Anterior cingulate cortex (tissue), 58 donors: ENCODE data around the gene ATP6V1C2.

ENCODE experiments used
- DNase-seq, 58 donors: peaks; one replicate each; lab custom pipeline; 2025; lab: John Stamatoyannopoulos, UW

ATP6V1C2 gene

DNA sequence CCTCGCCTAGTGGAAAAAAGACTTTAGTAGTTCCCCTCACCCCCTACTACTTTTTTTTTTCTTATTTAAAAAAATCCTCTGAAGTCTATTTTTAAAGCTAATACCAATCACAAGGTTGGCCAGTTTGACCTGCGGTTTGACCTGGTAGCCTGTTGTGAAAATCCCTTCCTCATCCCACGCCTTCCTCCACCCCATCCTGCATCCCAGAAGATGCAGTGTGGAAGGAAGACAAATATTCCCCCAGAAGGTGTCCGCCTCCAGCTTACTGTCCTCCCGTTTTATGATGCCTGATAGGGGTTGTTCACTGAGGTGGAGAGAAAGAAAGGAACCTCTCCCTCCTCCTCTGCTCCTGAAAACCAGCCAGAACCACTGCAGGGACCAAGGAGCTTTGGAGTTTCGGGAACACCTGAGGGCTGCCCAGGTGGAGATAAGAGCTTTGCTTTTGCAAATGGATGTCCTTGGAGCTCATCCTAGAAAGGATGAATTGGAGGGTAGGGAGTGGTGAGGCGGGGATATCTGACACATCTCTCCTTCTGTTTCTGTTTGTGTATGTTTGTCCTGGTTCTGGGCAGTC is 909 bp downstream of the ATP6V1C2 start:
- no peak for DNase-seq

DNA sequence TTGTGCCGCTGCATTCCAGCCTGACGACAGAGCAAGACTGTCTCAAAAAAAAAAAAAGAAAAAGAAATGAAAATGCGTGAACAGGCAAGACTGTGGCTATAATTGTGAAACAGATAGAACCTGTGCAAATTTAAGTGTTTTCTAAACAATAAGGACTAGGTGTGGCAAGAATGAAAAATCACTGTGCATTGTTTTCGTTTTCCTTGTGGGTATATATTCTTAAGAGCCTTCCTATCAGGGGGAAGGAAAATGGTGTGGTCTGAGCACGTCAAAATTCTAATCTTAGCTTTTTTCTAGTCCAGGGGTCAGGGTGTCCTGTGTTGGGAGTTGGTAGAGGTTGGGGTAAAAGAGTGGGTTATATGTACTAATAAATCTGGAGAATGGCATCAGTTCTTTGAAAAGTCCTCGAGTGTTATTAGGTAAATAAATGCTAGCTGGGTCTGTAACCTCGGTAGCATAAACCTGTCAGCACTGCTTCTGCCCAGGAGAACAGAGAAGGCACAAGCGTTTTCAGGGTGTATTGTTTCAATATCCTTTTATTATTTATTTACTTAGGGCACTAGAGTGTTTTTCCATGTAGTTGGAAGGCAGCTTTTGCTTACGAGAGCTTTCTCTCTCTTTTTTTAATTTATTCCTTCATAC is 11.6 kb downstream of the ATP6V1C2 start:
- no peak for DNase-seq

DNA sequence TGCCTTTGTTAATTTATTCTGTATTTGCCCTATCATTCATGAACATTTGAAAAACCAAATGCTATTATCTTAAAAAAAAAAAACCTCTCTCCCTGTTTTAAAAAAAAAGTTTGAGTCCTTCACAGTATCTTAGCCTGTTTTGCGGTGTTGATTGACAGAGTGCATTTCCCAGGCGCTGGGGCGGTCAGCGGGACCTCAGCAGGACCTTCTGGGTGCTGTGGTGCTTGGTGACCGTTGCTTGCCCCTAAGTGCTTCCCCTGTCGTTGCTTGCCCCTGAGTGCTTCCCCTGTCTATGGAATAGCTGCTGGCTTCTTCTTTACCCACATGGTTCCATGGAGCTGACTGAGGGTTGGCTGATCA is 12.1 kb downstream of the ATP6V1C2 start:
- no peak for DNase-seq

- DNase-seq: no peak
These were observed 12.6 kb downstream of the ATP6V1C2 start for GRCh38 chr2:10733980-10734379.

DNA sequence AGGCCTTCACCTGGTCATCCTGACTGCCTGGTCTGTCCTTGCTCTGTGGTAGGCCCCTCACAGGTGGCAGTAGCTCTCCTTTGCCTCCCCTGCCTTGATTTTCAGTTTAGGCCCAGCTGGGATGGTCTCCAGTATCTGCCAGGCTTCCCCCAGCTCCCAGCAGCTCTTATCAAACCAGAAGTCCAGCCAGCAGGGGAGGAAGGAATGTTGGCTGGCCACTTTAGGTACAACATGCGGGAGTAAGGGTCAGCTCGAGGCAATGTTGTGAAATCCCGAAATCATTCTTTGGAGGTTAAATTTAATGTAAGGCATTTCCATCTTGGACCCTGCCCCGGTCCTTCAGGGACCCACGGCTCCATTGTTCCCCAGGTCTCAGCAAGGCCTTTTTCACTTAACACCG is 16.8 kb downstream of the ATP6V1C2 start:
- DNase-seq: no peak

- no peak for DNase-seq
These were observed 18.8 kb downstream of the ATP6V1C2 start for GRCh38 chr2:10740226-10740625.

DNA sequence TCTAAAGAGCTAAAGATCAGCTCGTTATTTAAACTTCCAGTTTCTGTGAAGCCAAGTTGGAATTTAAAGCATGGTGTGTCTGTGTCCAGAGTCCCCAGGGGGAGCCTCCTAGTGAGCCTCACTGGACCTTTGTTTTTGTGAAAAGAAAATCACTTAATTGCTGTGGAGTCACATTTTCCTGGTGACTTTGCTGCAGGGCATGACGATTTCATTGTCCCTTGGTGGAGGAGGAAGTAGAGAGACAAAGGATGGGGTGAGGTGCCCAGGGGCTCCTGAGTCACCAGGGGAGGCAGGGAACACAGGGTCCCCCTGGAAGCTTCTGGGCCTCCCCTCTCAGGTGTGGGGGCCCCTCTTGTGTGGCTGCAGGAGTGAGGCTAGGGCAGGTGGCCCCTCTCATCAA is 19.7 kb downstream of the ATP6V1C2 start:
- no peak for DNase-seq

- no peak for DNase-seq
These were observed 21.2 kb downstream of the ATP6V1C2 start for GRCh38 chr2:10742666-10743065.

- no peak for DNase-seq
These were observed 29.2 kb downstream of the ATP6V1C2 start for GRCh38 chr2:10750610-10751009.

GRCh38 chr2:10752236-10752635 is 30.8 kb downstream of the ATP6V1C2 start:
- DNase-seq: no peak

DNA sequence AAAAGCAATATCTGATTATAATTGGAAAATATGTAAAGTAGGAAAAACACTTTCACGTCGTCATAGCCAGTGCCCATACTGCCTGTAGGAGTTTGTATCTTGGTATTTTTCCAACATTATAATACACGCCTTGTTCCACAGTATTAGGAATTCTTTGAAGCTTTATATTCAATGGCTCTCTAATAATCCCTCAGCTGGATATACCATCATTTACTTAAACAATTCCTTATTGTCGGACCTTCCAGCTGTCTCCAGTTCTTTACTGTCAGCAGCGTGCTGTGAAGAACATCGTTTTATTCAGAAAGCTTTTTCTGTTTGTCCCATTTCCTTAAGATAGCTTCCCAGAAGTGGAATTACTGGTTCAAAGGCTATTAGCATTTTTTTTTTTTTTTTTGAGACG is 31.7 kb downstream of the ATP6V1C2 start:
- DNase-seq: no peak

- no peak for DNase-seq
These were observed 32.4 kb downstream of the ATP6V1C2 start for GRCh38 chr2:10753876-10754275.

- DNase-seq: no peak
These were observed 34.2 kb downstream of the ATP6V1C2 start for GRCh38 chr2:10755621-10756020.

- DNase-seq: no peak
These were observed 36.4 kb downstream of the ATP6V1C2 start for GRCh38 chr2:10757814-10758286.

DNA sequence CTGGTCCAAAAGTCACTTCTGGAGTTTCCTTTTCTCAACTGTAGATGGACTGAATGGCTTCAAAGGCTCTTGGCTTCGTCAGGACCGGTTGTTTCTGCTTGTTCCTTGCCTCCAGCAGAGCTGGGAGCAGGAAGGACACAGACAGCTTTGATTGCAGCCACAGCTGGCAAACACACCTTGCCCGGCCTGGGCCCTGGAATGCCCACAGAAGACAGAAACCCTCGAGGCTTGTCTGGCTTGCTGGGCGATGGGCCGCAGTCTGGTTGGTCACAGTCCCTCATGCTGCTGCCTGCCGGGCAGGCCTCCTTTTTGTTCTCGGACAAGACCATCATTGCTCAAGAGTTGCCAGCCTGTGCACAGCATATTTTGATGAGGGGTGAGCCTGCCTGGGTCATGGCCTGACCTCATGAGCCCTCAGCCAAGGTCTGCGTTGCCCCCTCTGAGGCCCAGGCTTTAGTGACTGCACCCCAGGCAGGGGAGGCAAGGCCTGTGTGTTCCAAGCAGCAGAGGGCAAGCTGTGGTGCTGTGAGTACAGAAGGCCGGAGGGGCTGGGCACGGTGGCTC is 37.8 kb downstream of the ATP6V1C2 start:
- no peak for DNase-seq

GRCh38 chr2:10760794-10761504 is 39.5 kb downstream of the ATP6V1C2 start:
- DNase-seq: no peak

- DNase-seq: no peak
These were observed 40.2 kb downstream of the ATP6V1C2 start for GRCh38 chr2:10761591-10761990.

- DNase-seq: no peak
These were observed 41.4 kb downstream of the ATP6V1C2 start for GRCh38 chr2:10762651-10763460.

GRCh38 chr2:10763461-10763800 is 42.0 kb downstream of the ATP6V1C2 start:
- no peak for DNase-seq

DNA sequence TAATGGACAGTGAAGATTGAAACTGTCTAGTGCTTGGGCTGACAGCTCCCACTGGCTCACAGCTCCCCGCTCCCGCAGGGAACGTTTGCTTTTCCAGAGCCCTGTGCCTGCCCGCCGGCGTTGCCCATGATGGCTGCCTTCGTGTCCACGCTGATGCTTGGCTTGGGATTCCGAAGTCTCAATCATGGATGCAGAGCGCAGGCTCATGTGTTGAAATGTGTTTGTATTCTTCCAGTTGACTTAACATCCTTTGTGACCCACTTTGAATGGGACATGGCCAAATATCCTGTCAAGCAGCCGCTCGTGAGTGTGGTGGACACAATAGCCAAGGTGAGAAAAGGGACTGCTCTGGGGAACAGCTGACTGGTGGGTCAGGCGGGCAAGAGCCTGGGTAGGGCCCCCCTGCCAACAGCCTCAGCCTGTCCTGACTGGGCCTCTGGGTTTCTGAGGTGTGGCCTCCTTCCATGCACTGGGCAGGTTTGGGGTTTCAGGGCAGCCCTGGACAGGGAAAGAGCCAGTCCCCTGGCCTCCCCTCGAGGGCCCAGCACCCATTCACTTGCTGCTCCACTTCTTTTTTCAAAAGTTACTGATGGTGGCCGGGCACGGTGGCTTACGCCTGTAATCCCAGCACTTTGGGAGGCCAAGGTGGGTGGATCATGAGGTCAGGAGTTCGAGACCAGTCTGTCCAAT is 42.8 kb downstream of the ATP6V1C2 start:
- no peak for DNase-seq
